Vagina (tissue), 2 donors: ENCODE data around the gene RAPSN. TPM values are rescaled to one million over a fixed set of nuclear protein-coding genes. Genes with fewer than 3 reads are reported as not detected.

Source experiments
- DNase-seq, 2 donors: peaks; one replicate each; pipeline ENCODE4 v3.0.0-alpha.2; 2017; ENCODE audit errors: extremely low spot score in 2 of 2
- H3K27ac ChIP-seq: fragments of 200-600 bp; sonication (generic); one replicate; pipeline ENCODE4 v1.5.1; 2019
- H3K27me3 ChIP-seq: fragments of 200-600 bp; sonication (generic); one replicate; pipeline ENCODE4 v1.5.1; 2019
- H3K36me3 ChIP-seq, 2 donors: fragments of 200-600 bp; sonication (generic); one replicate each; pipeline ENCODE4 v1.5.1; 2017 to 2019
- H3K4me1 ChIP-seq: fragments of 200-600 bp; sonication (generic); one replicate; pipeline ENCODE4 v1.5.1; 2019
- H3K4me3 ChIP-seq, 2 donors: fragments of 200-600 bp; sonication (generic); 1 replicate in 1 of 2; 2 replicates in 1 of 2; pipeline ENCODE4 v1.5.1; 2016 to 2019
- H3K9me3 ChIP-seq: fragments of 200-600 bp; sonication (generic); one replicate; pipeline ENCODE4 v1.5.1; 2019
- CTCF ChIP-seq, 3 experiments: fragments of 450-650 bp in 2 of 3; fragments of 200-600 bp in 1 of 3; sonication (generic) in 1 of 3; IDR thresholded peaks; one replicate each; pipeline ENCODE4 v1.5.1; 2017 to 2019; ENCODE audit warnings: antibody characterized with exemption in 3 of 3, mild to moderate bottlenecking in 2 of 3, moderate library complexity in 2 of 3
- POLR2A ChIP-seq, 2 donors: fragments of 450-650 bp; IDR thresholded peaks; one replicate each; pipeline ENCODE4 v1.6.1; 2017; ENCODE audit warnings: antibody characterized with exemption in 2 of 2, mild to moderate bottlenecking in 2 of 2, moderate library complexity in 2 of 2
- POLR2AphosphoS5 ChIP-seq, 2 donors: sonication (generic); formaldehyde crosslinking; IDR thresholded peaks; one replicate each; pipeline ENCODE4 v1.9.0; 2017; ENCODE audit warnings: antibody characterized with exemption in 2 of 2, mild to moderate bottlenecking in 2 of 2, low read depth in 1 of 2; ENCODE audit not compliant: insufficient read depth in 1 of 2
- intact Hi-C: fragments of 100-400 bp; cut with DNase I; formaldehyde crosslinking; loops from one replicate; pipeline ENCODE4 v1.15.1; 2023
- total RNA-seq: library from RNA; depleted of rRNA; stranded (reverse); fragments of >200 nt; gene quantifications from one replicate; pipeline ENCODE4 v1.2.3, GENCODE V29; 2016

RAPSN gene
- total RNA-seq, 1 donor from 2014 or later, result not detected

- no peaks in the 10 kb centered on the region for H3K36me3 ChIP-seq
- intact Hi-C loops, result no loop called here
- H3K27ac ChIP-seq, result peak overlapping the region; percentile 83
- no peak overlapping the region for H3K4me3 ChIP-seq
- no peak for TF ChIP-seq POLR2A (IDR thresholded peaks at IDR 0.05)
- TF ChIP-seq POLR2AphosphoS5 (IDR thresholded peaks at IDR 0.05; ENCODE audit: insufficient read depth in 1 of 2, low read depth in 1 of 2), result peak in 1 of 2 donors; percentile 0
- no peak for DNase-seq
- no peaks in the 10 kb centered on the region for H3K27me3 ChIP-seq
- H3K4me1 ChIP-seq, result peaks cover 27% of the 10 kb centered on the region
- H3K9me3 ChIP-seq, result no peaks in the 10 kb centered on the region
These were observed 53.5 kb downstream of the RAPSN start for GRCh38 chr11:47395223-47396048.

DNA sequence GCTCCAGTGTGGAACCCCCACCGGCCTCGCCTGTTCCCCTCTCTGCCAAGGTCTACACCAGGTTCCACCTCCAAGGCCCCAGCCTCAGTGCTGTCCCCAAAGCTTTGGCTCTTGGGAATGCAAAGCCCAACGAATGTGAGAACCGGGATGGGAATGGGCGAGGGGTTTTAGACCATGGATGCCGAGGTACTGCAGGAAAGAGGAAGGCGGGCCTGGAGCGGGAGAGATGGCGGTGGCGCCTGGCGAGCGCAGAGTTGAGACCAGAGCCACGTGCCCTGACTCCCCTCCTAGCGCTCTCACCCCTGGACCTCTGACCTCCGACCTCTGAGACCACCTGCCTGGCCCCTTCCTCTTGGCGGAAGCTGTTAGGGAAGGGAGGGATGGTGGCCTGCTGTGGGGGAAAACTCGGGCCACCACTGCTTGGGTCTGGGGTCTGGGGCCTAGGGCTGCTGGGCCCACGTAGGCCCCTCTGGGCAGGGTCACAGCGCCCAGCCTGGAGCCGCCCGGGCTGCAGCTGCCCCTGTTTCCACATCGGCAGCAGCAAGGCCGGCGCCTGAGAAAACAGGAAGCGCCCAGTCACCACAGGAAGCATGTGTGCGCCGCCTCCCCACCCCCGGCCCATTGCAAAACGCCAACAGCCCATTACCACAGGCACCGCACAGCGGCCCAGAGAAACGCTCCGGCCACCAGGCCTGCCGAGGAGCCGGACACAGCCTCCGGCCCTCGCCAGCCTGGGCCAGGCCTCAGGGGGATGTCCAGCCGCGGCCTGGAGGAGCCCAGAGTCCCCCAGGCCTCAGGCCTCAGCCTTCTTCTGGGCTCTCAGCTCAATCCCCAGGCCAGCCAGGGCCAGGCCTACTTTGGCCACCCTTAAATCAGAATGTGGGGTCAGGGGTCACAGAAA is 54.4 kb downstream of the RAPSN start:
- Histone ChIP-seq H3K4me1 (peaks cover 22% of the 10 kb centered on the region), H3K4me3 (no peak overlapping the region), H3K36me3 (no peaks in the 10 kb centered on the region), H3K9me3 (no peaks in the 10 kb centered on the region), H3K27me3 (no peaks in the 10 kb centered on the region), H3K27ac (peak overlapping the region; percentile 83)
- peak in 1 of 2 donors; percentile 33 for TF ChIP-seq POLR2AphosphoS5 (IDR thresholded peaks at IDR 0.05; ENCODE audit: insufficient read depth in 1 of 2, low read depth in 1 of 2)
- no peak for TF ChIP-seq POLR2A (IDR thresholded peaks at IDR 0.05)
- no peak for DNase-seq
- intact Hi-C loops, result no loop called here

DNA sequence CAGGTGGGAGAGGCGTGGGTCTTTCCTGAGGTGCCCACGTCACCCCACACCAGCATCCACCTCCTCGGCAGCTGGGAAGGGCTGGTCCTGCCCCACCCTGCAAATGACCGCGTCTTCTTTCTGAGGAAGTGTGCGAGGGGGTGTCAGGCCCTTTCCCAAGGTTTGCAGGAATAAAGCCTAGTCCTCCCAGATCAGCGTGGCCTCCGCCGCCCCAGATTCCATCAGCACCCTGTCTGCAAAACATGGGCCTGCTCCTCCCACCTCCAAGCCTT is 55.0 kb downstream of the RAPSN start:
- peak overlapping the region; percentile 83 for H3K27ac ChIP-seq
- no peaks in the 10 kb centered on the region for H3K27me3 ChIP-seq
- intact Hi-C loops, result no loop called here

GRCh38 chr11:47393163-47394049 is 55.5 kb downstream of the RAPSN start:
- no peak overlapping the region for H3K4me3 ChIP-seq
- DNase-seq, result no peak
- H3K36me3 ChIP-seq, result no peaks in the 10 kb centered on the region
- no peaks in the 10 kb centered on the region for H3K27me3 ChIP-seq
- TF ChIP-seq POLR2A (IDR thresholded peaks at IDR 0.05) (no peak), POLR2AphosphoS5 (IDR thresholded peaks at IDR 0.05; ENCODE audit: insufficient read depth in 1 of 2, low read depth in 1 of 2) (no peak), CTCF (IDR thresholded peaks at IDR 0.05) (no peak)
- intact Hi-C loops, result no loop called here
- peaks cover 19% of the 10 kb centered on the region for H3K4me1 ChIP-seq
- no peaks in the 10 kb centered on the region for H3K9me3 ChIP-seq
- H3K27ac ChIP-seq, result peak overlapping the region; percentile 83

More for the DNA sequence above, 55.0 kb downstream of the RAPSN start:
- DNase-seq, result no peak
- H3K36me3 ChIP-seq, result no peaks in the 10 kb centered on the region
- peaks cover 22% of the 10 kb centered on the region for H3K4me1 ChIP-seq
- TF ChIP-seq POLR2AphosphoS5 (IDR thresholded peaks at IDR 0.05; ENCODE audit: insufficient read depth in 1 of 2, low read depth in 1 of 2) (no peak), POLR2A (IDR thresholded peaks at IDR 0.05) (no peak), CTCF (IDR thresholded peaks at IDR 0.05) (no peak)
- H3K4me3 ChIP-seq, result no peak overlapping the region
- H3K9me3 ChIP-seq, result no peaks in the 10 kb centered on the region

DNA sequence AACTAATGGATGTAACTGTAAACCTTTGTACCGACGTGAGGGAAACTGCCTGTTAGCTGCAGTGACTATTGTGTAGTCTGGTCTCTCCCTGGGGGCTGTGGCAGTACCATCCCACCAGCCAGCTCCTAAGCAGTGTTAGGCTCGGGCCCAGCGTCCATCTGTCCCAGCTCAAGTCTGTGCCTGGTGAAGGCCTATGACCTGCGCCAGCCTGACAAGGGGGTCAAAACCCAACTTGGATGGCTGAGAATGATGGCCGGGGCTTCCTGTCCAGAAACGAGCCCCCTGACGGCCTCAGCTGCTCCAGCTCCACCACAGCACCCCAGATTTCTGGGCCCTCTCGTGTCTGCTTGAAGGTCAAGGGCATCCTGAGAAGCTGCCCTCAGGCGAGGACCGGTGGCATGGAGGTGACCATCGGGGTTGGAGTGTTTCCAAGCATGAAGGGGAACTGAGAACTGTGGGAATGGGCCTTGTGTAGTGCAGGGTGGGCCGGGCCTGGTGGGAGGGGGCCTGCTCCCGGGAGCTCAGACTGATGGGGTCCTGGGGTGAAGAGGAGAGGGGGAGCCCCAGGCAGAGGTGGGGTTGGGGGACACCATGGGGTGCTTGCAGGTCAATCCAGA is 56.3 kb downstream of the RAPSN start:
- no peak overlapping the region for H3K4me3 ChIP-seq
- no peaks in the 10 kb centered on the region for H3K9me3 ChIP-seq
- no peaks in the 10 kb centered on the region for H3K36me3 ChIP-seq
- no peak for DNase-seq
- intact Hi-C loops, result no loop called here
- H3K27me3 ChIP-seq, result no peaks in the 10 kb centered on the region
- no peak for TF ChIP-seq POLR2AphosphoS5 (IDR thresholded peaks at IDR 0.05; ENCODE audit: insufficient read depth in 1 of 2, low read depth in 1 of 2)
- TF ChIP-seq POLR2A (IDR thresholded peaks at IDR 0.05), result no peak
- TF ChIP-seq CTCF (IDR thresholded peaks at IDR 0.05), result no peak
- no peak overlapping the region for H3K27ac ChIP-seq
- H3K4me1 ChIP-seq, result peaks cover 21% of the 10 kb centered on the region
